Measurements from ENCODE around the gene NOS1AP. TPM values are rescaled to one million over a fixed set of nuclear protein-coding genes. Genes with fewer than 3 reads are reported as not detected.

Gene NOS1AP
- total and polyA plus RNA-seq, 2 experiments from 2014 or later, result 5.8 to 6.6 TPM

DNA sequence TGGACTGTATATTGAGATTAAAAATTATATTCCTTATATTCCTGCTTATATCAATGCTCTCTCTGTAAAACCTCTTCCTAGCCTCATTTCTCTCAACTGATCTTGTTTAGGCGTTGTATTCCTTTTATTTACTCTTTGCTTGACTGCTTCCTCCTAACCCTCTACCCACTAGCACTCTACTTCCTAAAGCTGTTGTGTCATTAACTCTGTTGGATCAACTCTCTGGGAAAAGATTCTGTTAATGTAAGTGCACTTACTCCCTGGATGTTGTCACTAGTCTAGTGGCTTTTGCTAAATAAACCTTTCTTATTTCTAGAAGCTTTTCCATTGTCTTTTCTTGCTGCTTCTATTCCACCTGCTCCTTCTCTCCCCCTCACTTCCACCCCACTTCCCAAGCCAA lies 300.7 kb downstream of the NOS1AP start:
- H3K9me2 ChIP-seq (ENCODE audit: insufficient read depth), result no peaks in the 10 kb centered on the region
- Mint-ChIP-seq H3K4me1 (no peaks in the 10 kb centered on the region), H3K27me3 (ENCODE audit: insufficient read depth, low read depth, poor library complexity) (peaks cover 24% of the 10 kb centered on the region), H3K36me3 (ENCODE audit: low read depth) (peaks cover 17% of the 10 kb centered on the region; the same call in 2 of the 3 replicates), H3K9me3 (no peaks in the 10 kb centered on the region), H3K27ac (no peak overlapping the region), H3K4me3 (no peak overlapping the region)
- no peak overlapping the region for H3K4me2 ChIP-seq
- no peaks in the 10 kb centered on the region for H3F3A ChIP-seq (replicated peaks; ENCODE audit: low read depth)
- ATAC-seq (no peak), DNase-seq (ENCODE audit: low spot score) (no peak)
- no peaks in the 10 kb centered on the region for H3K36me3 ChIP-seq (ENCODE audit: insufficient read depth)
- no peak overlapping the region for H3K27ac ChIP-seq (ENCODE audit: low read depth)
- H3K79me2 ChIP-seq (replicated peaks; ENCODE audit: insufficient read depth), result no peaks in the 10 kb centered on the region
- H3K27me3 ChIP-seq (ENCODE audit: insufficient read depth), result no peaks in the 10 kb centered on the region
- H2AFZ ChIP-seq, result no peak overlapping the region
- TF ChIP-seq EZH2phosphoT487 (IDR thresholded peaks at IDR 0.05; ENCODE audit: unreplicated experiment), result no peak
- TF ChIP-seq, protein P1, sequence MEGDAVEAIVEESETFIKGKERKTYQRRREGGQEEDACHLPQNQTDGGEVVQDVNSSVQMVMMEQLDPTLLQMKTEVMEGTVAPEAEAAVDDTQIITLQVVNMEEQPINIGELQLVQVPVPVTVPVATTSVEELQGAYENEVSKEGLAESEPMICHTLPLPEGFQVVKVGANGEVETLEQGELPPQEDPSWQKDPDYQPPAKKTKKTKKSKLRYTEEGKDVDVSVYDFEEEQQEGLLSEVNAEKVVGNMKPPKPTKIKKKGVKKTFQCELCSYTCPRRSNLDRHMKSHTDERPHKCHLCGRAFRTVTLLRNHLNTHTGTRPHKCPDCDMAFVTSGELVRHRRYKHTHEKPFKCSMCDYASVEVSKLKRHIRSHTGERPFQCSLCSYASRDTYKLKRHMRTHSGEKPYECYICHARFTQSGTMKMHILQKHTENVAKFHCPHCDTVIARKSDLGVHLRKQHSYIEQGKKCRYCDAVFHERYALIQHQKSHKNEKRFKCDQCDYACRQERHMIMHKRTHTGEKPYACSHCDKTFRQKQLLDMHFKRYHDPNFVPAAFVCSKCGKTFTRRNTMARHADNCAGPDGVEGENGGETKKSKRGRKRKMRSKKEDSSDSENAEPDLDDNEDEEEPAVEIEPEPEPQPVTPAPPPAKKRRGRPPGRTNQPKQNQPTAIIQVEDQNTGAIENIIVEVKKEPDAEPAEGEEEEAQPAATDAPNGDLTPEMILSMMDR (conservative IDR thresholded peaks at IDR 0.05; ENCODE audit: low read depth in 2 of 2), result no peak
- no peaks in the 10 kb centered on the region for H3K4me1 ChIP-seq (ENCODE audit: insufficient read depth)
- H4K20me1 ChIP-seq (replicated peaks; ENCODE audit: insufficient read depth), result no peaks in the 10 kb centered on the region
- no peak overlapping the region for H3K4me3 ChIP-seq

DNA sequence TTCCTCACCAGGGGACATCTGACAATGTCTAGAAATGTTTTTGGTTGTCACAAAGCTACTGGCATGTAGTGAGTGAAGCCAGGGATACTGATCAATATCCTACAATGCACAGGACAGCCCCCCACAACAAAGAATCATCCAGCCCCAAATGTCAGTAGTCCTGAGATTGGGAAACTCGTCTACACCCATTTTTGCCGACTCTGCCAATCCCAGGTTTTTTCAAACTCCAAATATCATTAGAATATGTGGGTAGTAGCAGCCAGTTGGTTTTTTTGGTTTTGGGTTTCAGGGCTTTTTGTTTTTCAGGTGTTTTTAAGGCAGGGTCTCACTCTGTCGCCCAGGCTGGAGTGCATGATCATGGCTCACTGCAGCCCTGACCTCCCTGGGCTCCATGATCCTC lies 301.2 kb downstream of the NOS1AP start:
- H3K27me3 Mint-ChIP-seq (ENCODE audit: insufficient read depth, low read depth, poor library complexity), result peaks cover 22% of the 10 kb centered on the region
- no peaks in the 10 kb centered on the region for H3K4me1 Mint-ChIP-seq
- H3K27ac Mint-ChIP-seq, result no peak overlapping the region
- Histone ChIP-seq H3K4me3 (no peak overlapping the region), H3K4me1 (ENCODE audit: insufficient read depth) (no peaks in the 10 kb centered on the region), H3K9me2 (ENCODE audit: insufficient read depth) (no peaks in the 10 kb centered on the region), H4K20me1 (replicated peaks; ENCODE audit: insufficient read depth) (no peaks in the 10 kb centered on the region), H3K4me2 (no peak overlapping the region), H3K36me3 (ENCODE audit: insufficient read depth) (no peaks in the 10 kb centered on the region), H3F3A (replicated peaks; ENCODE audit: low read depth) (no peaks in the 10 kb centered on the region), H3K27ac (ENCODE audit: low read depth) (no peak overlapping the region), H3K79me2 (replicated peaks; ENCODE audit: insufficient read depth) (no peaks in the 10 kb centered on the region), H2AFZ (no peak overlapping the region), H3K27me3 (ENCODE audit: insufficient read depth) (no peaks in the 10 kb centered on the region)
- H3K36me3 Mint-ChIP-seq (ENCODE audit: low read depth), result peaks cover 17% of the 10 kb centered on the region; the same call in 2 of the 3 replicates
- DNase-seq (ENCODE audit: low spot score) (no peak), ATAC-seq (no peak)
- TF ChIP-seq STAT1 (IDR thresholded peaks at IDR 0.05; ENCODE audit: unreplicated experiment), result no peak
- no peak for TF ChIP-seq JUNB (IDR thresholded peaks at IDR 0.05; ENCODE audit: unreplicated experiment)
- TF ChIP-seq, protein P1 (conservative IDR thresholded peaks at IDR 0.05; ENCODE audit: low read depth in 2 of 2), result no peak
- TF ChIP-seq ZNF331 (CRISPR knock-in tag; IDR thresholded peaks at IDR 0.05; ENCODE audit: low read depth), result no peak
- TF ChIP-seq, protein P2, sequence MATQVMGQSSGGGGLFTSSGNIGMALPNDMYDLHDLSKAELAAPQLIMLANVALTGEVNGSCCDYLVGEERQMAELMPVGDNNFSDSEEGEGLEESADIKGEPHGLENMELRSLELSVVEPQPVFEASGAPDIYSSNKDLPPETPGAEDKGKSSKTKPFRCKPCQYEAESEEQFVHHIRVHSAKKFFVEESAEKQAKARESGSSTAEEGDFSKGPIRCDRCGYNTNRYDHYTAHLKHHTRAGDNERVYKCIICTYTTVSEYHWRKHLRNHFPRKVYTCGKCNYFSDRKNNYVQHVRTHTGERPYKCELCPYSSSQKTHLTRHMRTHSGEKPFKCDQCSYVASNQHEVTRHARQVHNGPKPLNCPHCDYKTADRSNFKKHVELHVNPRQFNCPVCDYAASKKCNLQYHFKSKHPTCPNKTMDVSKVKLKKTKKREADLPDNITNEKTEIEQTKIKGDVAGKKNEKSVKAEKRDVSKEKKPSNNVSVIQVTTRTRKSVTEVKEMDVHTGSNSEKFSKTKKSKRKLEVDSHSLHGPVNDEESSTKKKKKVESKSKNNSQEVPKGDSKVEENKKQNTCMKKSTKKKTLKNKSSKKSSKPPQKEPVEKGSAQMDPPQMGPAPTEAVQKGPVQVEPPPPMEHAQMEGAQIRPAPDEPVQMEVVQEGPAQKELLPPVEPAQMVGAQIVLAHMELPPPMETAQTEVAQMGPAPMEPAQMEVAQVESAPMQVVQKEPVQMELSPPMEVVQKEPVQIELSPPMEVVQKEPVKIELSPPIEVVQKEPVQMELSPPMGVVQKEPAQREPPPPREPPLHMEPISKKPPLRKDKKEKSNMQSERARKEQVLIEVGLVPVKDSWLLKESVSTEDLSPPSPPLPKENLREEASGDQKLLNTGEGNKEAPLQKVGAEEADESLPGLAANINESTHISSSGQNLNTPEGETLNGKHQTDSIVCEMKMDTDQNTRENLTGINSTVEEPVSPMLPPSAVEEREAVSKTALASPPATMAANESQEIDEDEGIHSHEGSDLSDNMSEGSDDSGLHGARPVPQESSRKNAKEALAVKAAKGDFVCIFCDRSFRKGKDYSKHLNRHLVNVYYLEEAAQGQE (IDR thresholded peaks at IDR 0.05; ENCODE audit: unreplicated experiment), result no peak
- no peaks in the 10 kb centered on the region for H3K9me3 Mint-ChIP-seq
- no peak overlapping the region for H3K4me3 Mint-ChIP-seq
